Ascending aorta (tissue), 2 donors: ENCODE data around the gene PPP1CA. TPM values are rescaled to one million over a fixed set of nuclear protein-coding genes. Genes with fewer than 3 reads are reported as not detected.

Source experiments
- DNase-seq, 2 donors: peaks; one replicate each; pipeline ENCODE4 v3.0.0-alpha.2; 2019; ENCODE audit warnings: low spot score in 2 of 2
- H3K27ac ChIP-seq, 2 donors: fragments of 200-600 bp; sonication (generic); one replicate each; pipeline ENCODE4 v1.5.1; 2016 to 2017; ENCODE audit warnings: mild to moderate bottlenecking in 1 of 2
- H3K27me3 ChIP-seq: fragments of 200-600 bp; sonication (generic); one replicate; pipeline ENCODE4 v1.5.1; 2017
- H3K36me3 ChIP-seq, 2 donors: fragments of 200-600 bp; sonication (generic); one replicate each; pipeline ENCODE4 v1.5.1; 2016
- H3K4me1 ChIP-seq, 2 donors: fragments of 200-600 bp; sonication (generic); one replicate each; pipeline ENCODE4 v1.5.1; 2016 to 2017; ENCODE audit warnings: mild to moderate bottlenecking in 1 of 2
- H3K4me3 ChIP-seq, 2 donors: fragments of 200-600 bp; sonication (generic); one replicate each; pipeline ENCODE4 v1.5.1; 2016 to 2017; ENCODE audit warnings: mild to moderate bottlenecking in 1 of 2
- H3K9me3 ChIP-seq, 2 donors: fragments of 200-600 bp; sonication (generic); one replicate each; pipeline ENCODE4 v1.5.1; 2016
- intact Hi-C: fragments of 100-400 bp; cut with DNase I; formaldehyde crosslinking; loops from one replicate; pipeline ENCODE4 v1.15.1; 2023
- total RNA-seq: library from RNA; depleted of rRNA; stranded (reverse); fragments of >200 nt; gene quantifications from one replicate; pipeline ENCODE4 v1.1.0, GENCODE V29; 2016
- TF ChIP-seq, protein P1 (sequence below), 3 experiments: fragments of 200-600 bp in 2 of 3; fragments of 450-650 bp in 1 of 3; sonication (generic) in 2 of 3; IDR thresholded peaks; one replicate each; pipeline ENCODE4 v1.5.1; 2016 to 2019; ENCODE audit warnings: antibody characterized with exemption in 3 of 3, mild to moderate bottlenecking in 1 of 3, moderate library complexity in 1 of 3

PPP1CA gene
- total RNA-seq, 1 donor from 2014 or later: 113 TPM

DNA sequence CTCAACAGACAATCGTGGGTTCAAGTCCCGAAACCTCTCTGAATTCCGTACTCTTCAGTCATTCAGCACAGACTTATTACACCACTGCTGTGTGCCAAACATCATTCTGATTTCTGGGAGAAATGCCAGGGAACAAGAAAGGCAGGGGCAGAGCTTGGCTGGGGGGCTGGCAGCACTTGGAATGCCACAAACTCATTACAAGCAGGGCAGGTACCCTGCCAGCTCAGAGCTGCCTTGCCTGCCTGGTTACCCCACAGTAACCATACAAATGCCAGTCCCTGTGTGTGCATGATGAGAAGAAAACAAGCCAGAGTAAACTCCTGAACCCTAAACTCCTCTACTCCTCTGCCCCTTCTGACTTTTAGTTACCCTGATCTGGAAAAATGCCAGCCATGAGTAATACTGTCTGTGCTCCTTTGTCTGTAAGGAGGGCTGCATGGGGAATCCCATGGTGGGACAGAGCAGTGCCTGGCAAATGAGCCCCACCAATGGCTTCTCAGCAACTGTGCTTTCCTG lies 16.7 kb downstream of the PPP1CA start:
- Histone ChIP-seq H3K4me1 (peaks cover 0 to 12% of the 10 kb centered on the region in 2 donors), H3K9me3 (no peaks in the 10 kb centered on the region), H3K27ac (peak overlapping the region in 1 of 2 donors; percentile 3), H3K4me3 (no peak overlapping the region), H3K36me3 (no peaks in the 10 kb centered on the region), H3K27me3 (no peaks in the 10 kb centered on the region)
- DNase-seq: no peak
- intact Hi-C loops: no loop called here
- TF ChIP-seq, protein P1, sequence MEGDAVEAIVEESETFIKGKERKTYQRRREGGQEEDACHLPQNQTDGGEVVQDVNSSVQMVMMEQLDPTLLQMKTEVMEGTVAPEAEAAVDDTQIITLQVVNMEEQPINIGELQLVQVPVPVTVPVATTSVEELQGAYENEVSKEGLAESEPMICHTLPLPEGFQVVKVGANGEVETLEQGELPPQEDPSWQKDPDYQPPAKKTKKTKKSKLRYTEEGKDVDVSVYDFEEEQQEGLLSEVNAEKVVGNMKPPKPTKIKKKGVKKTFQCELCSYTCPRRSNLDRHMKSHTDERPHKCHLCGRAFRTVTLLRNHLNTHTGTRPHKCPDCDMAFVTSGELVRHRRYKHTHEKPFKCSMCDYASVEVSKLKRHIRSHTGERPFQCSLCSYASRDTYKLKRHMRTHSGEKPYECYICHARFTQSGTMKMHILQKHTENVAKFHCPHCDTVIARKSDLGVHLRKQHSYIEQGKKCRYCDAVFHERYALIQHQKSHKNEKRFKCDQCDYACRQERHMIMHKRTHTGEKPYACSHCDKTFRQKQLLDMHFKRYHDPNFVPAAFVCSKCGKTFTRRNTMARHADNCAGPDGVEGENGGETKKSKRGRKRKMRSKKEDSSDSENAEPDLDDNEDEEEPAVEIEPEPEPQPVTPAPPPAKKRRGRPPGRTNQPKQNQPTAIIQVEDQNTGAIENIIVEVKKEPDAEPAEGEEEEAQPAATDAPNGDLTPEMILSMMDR (IDR thresholded peaks at IDR 0.05): no peak

- Histone ChIP-seq H3K9me3 (no peaks in the 10 kb centered on the region), H3K4me1 (peaks cover 0 to 12% of the 10 kb centered on the region in 2 donors), H3K27me3 (no peaks in the 10 kb centered on the region), H3K4me3 (no peak overlapping the region), H3K27ac (no peak overlapping the region), H3K36me3 (no peaks in the 10 kb centered on the region)
- intact Hi-C loops: loop anchor here (1.0 to 2.0 kb wide), 3 partner anchors 25 to 118 kb away; no protein-coding TSS in a partner anchor
- DNase-seq: peak in 1 of 2 donors; percentile 90
- TF ChIP-seq, protein P1 (IDR thresholded peaks at IDR 0.05): peak; percentile 96 to 99 (median 97)
These were observed 19.2 kb downstream of the PPP1CA start for GRCh38 chr11:67382276-67383136.

DNA sequence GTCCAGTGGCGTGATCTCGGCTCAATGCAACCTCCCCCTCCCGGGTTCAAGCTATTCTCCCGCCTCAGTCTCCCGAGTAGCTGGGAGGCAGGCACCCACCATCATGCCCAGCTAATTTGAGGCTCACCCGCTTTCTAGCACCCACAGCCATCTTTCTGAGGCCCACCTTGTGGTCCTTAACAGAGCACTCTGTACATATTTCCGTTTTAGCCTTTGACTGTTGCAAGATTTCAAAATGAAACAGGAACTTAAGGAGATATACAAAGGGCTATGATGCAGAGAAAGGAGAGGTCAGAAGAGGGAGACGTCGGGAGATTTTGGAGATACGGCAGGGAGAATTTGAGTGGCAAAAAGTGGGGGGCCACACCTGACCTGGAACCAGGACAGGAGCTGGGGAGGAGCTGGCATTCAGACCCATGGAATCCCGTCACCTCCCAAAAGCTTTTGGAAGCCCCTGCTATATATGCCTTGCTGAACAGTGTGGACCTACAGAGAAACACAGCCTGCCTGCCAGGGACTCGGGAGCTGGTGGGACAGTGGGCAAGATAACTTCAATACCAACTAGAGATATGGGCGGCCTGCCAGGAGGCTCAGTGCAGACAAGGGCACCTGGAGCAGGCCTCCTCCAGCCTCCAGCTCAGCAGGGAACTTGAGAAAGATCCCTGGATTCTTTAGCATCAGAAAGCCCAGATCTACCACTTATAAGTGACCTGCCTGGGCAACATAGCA lies 20.2 kb downstream of the PPP1CA start:
- TF ChIP-seq, protein P1 (IDR thresholded peaks at IDR 0.05): no peak
- DNase-seq: no peak
- Histone ChIP-seq H3K4me3 (no peak overlapping the region), H3K36me3 (no peaks in the 10 kb centered on the region), H3K27ac (no peak overlapping the region), H3K4me1 (peaks cover 0 to 12% of the 10 kb centered on the region in 2 donors), H3K9me3 (no peaks in the 10 kb centered on the region), H3K27me3 (no peaks in the 10 kb centered on the region)
- intact Hi-C loops: no loop called here

GRCh38 chr11:67379061-67380058 lies 22.3 kb downstream of the PPP1CA start:
- no peaks in the 10 kb centered on the region for H3K27me3 ChIP-seq
- intact Hi-C loops: no loop called here
- DNase-seq: no peak
- H3K36me3 ChIP-seq: no peaks in the 10 kb centered on the region
- no peaks in the 10 kb centered on the region for H3K9me3 ChIP-seq
- TF ChIP-seq, protein P1 (IDR thresholded peaks at IDR 0.05): no peak
- no peak overlapping the region for H3K27ac ChIP-seq
- peaks cover 0 to 14% of the 10 kb centered on the region in 2 donors for H3K4me1 ChIP-seq
- H3K4me3 ChIP-seq: no peak overlapping the region

GRCh38 chr11:67378544-67378943 lies 23.1 kb downstream of the PPP1CA start:
- H3K9me3 ChIP-seq: no peaks in the 10 kb centered on the region
- H3K27ac ChIP-seq: no peak overlapping the region
- no peak for DNase-seq
- H3K4me3 ChIP-seq: no peak overlapping the region
- H3K27me3 ChIP-seq: no peaks in the 10 kb centered on the region
- peaks cover 0 to 14% of the 10 kb centered on the region in 2 donors for H3K4me1 ChIP-seq
- H3K36me3 ChIP-seq: no peaks in the 10 kb centered on the region
- TF ChIP-seq, protein P1 (IDR thresholded peaks at IDR 0.05): no peak
- intact Hi-C loops: no loop called here
